Measurements from ENCODE around the gene NOTCH1. TPM values are rescaled to one million over a fixed set of nuclear protein-coding genes. Genes with fewer than 3 reads are reported as not detected.

NOTCH1 gene
- total and polyA plus RNA-seq, 2 of the 8 experiments (the other 6 are each of a cell fraction or from before 2014, with no cell fraction given), result 6.9 to 55.6 TPM

GRCh38 chr9:136525207-136525606, 20.6 kb downstream of the NOTCH1 start:
- Histone ChIP-seq H2BK12ac (ENCODE audit: low read depth, low read length) (no peak overlapping the region), H3K56ac (replicated peaks; ENCODE audit: insufficient read length, low read depth, low read length) (no peak overlapping the region), H3K4me3 (ENCODE audit: extremely low read depth in 1 of 4, insufficient read depth in 2 of 4, low read depth in 3 of 4, low read length in 4 of 4) (no peak overlapping the region), H3K14ac (ENCODE audit: insufficient read length) (no peak overlapping the region), H2BK20ac (ENCODE audit: low read length) (no peak overlapping the region), H3K27ac (ENCODE audit: low read depth, low read length) (no peak overlapping the region), H4K20me1 (replicated peaks in 1 of 2; ENCODE audit: control insufficient read depth in 1 of 2, insufficient read depth in 2 of 2, low read length in 2 of 2) (peaks cover 2 to 24% of the 10 kb centered on the region in 2 experiments), H4K91ac (replicated peaks; ENCODE audit: insufficient read length, low read length) (no peak overlapping the region), H2BK5ac (ENCODE audit: low read depth, low read length) (no peak overlapping the region), H3K23ac (ENCODE audit: insufficient read length) (no peak overlapping the region), H3K79me1 (ENCODE audit: low read depth, low read length) (peaks cover 18% of the 10 kb centered on the region), H2AK5ac (ENCODE audit: low read depth, low read length) (no peak overlapping the region), H2BK120ac (replicated peaks; ENCODE audit: low read depth, low read length) (no peak overlapping the region), H2AFZ (ENCODE audit: low read length) (no peak overlapping the region), H3K4ac (replicated peaks; ENCODE audit: insufficient read length, low read depth, low read length) (no peak overlapping the region), H3K27me3 (replicated peaks in 1 of 4; ENCODE audit: control insufficient read depth in 3 of 4, extremely low read depth in 1 of 4, insufficient read depth in 3 of 4, low read length in 3 of 4) (no peaks in the 10 kb centered on the region), H3K79me2 (ENCODE audit: control insufficient read depth in 1 of 2, insufficient read depth in 2 of 2, low read length in 2 of 2) (peaks cover 0 to 48% of the 10 kb centered on the region in 2 experiments; a peak in 3 of 4 replicates), H4K5ac (ENCODE audit: insufficient read length, low read depth, low read length) (no peak overlapping the region), H3K9ac (replicated peaks in 1 of 4; ENCODE audit: extremely low read depth in 1 of 4, low read depth in 3 of 4, low read length in 3 of 4) (no peak overlapping the region), H3K4me1 (replicated peaks in 1 of 4; ENCODE audit: control insufficient read depth in 3 of 4, insufficient read depth in 4 of 4, low read length in 3 of 4) (peaks cover 0 to 15% (median 8%) of the 10 kb centered on the region in 4 experiments; a peak in 5 of 7 replicates), H3K18ac (ENCODE audit: extremely low read depth, low read length) (no peak overlapping the region), H3K4me2 (ENCODE audit: insufficient read depth in 1 of 2, low read depth in 2 of 2, low read length in 2 of 2) (no peak overlapping the region), H3K9me3 (ENCODE audit: insufficient read depth in 2 of 2, low read depth in 1 of 2, low read length in 1 of 2) (peaks cover 0 to 6% of the 10 kb centered on the region in 2 experiments; a peak in 2 of 4 replicates), H4K8ac (ENCODE audit: extremely low read depth, insufficient read depth, low read length) (peak overlapping the region; percentile 25; the same call in 1 of the 2 replicates), H3K23me2 (ENCODE audit: low read depth, low read length) (no peaks in the 10 kb centered on the region), H3K36me3 (ENCODE audit: control insufficient read depth in 2 of 4, insufficient read depth in 4 of 4, low read length in 3 of 4) (peaks cover 0 to 15% (median 1%) of the 10 kb centered on the region in 4 experiments; a peak in 2 of 8 replicates), H2BK15ac (ENCODE audit: low read length) (no peak overlapping the region)
- FAIRE-seq (no peak), DNase-seq (ENCODE audit: low read depth in 1 of 2, low spot score in 2 of 2) (no peak)
- 93% methylated on average over 16 of the region's 21 CpGs; no CpG with 5 or more reads in 1 of the 2 experiments for WGBS, 2 experiments (ENCODE audit: extremely low coverage in 1 of 2, insufficient coverage in 1 of 2, insufficient read length in 1 of 2, insufficient replicate concordance in 2 of 2, low coverage in 1 of 2, low lambda C conversion rate in 2 of 2, missing lambda C conversion rate in 1 of 2)
- CTCF ChIA-PET (ENCODE audit: partially characterized antibody), result interaction anchor here (1.2 to 6.9 kb wide), 2 partner anchors 29 to 101 kb away, joined by 6 to 53 read pairs; no protein-coding TSS in a partner anchor
- POLR2A ChIA-PET (ENCODE audit: partially characterized antibody), result interaction anchor here (1.5 kb wide), 1 partner anchor 53 kb away, joined by 3 read pairs; no protein-coding TSS in a partner anchor
- no peak for TF ChIP-seq SRF (IDR thresholded peaks at IDR 0.05; ENCODE audit: low read depth, low read length)
- TF ChIP-seq SUZ12 (IDR thresholded peaks at IDR 0.05; ENCODE audit: low read length), result no peak
- TF ChIP-seq CHD1 (IDR thresholded peaks at IDR 0.05; ENCODE audit: low read depth, low read length), result no peak
- no peak for TF ChIP-seq CBX8 (IDR thresholded peaks at IDR 0.05; ENCODE audit: borderline replicate concordance, low read depth, low read length)
